MM.1S (cell line): ENCODE results near the gene FAIM2.

Source experiments
- DNase-seq: peaks from one replicate; pipeline ENCODE4 v3.0.0-alpha.2; 2015
- H2AFZ ChIP-seq: fragments of 300-600 bp; sonication (generic); 2 replicates; pipeline ENCODE4 v1.6.0; 2016; ENCODE audit warnings: antibody characterized with exemption, low read length
- H3F3A ChIP-seq: fragments of 300-600 bp; sonication (generic); 2 replicates; pipeline ENCODE4 v1.6.1; 2016; ENCODE audit warnings: mild to moderate bottlenecking, antibody characterized with exemption, low read length, moderate library complexity, mixed read lengths; ENCODE audit not compliant: insufficient read depth
- H3K27ac ChIP-seq: fragments of 300-600 bp; sonication (generic); 2 replicates; pipeline ENCODE4 v1.5.1; 2016; ENCODE audit warnings: mild to moderate bottlenecking, low read length
- H3K27me3 ChIP-seq: fragments of 300-600 bp; sonication (generic); replicated peaks from 2 replicates; pipeline ENCODE4 v1.6.0; 2016; ENCODE audit warnings: low read length; ENCODE audit not compliant: insufficient read depth
- H3K36me3 ChIP-seq: fragments of 300-600 bp; sonication (generic); replicated peaks from 2 replicates; pipeline ENCODE4 v1.6.1; 2016; ENCODE audit warnings: mild to moderate bottlenecking, low read length, mixed read lengths; ENCODE audit not compliant: insufficient read depth
- H3K4me1 ChIP-seq: fragments of 300-600 bp; sonication (generic); 2 replicates; pipeline ENCODE4 v1.6.1; 2016; ENCODE audit warnings: low read length, mixed read lengths
- H3K4me2 ChIP-seq: fragments of 300-600 bp; sonication (generic); 2 replicates; pipeline ENCODE4 v1.6.0; 2016; ENCODE audit warnings: low read depth, low read length
- H3K4me3 ChIP-seq: fragments of 300-600 bp; sonication (generic); 2 replicates; pipeline ENCODE4 v1.5.1; 2016; ENCODE audit warnings: low read length, mixed read lengths
- H3K79me2 ChIP-seq: fragments of 300-600 bp; sonication (generic); 2 replicates; pipeline ENCODE4 v1.6.1; 2016; ENCODE audit warnings: mixed run types, low read length, mixed read lengths
- H3K9ac ChIP-seq: fragments of 300-600 bp; sonication (generic); 2 replicates; pipeline ENCODE4 v1.6.1; 2016; ENCODE audit warnings: low read length, mixed read lengths
- H3K9me2 ChIP-seq: fragments of 300-600 bp; sonication (generic); replicated peaks from 2 replicates; pipeline ENCODE4 v1.6.1; 2016; ENCODE audit warnings: mild to moderate bottlenecking, low read length, mixed read lengths; ENCODE audit not compliant: insufficient read depth
- H3K9me3 ChIP-seq: fragments of 300-600 bp; sonication (generic); replicated peaks from 2 replicates; pipeline ENCODE4 v1.6.1; 2016; ENCODE audit warnings: mild to moderate bottlenecking, low read length, mixed read lengths; ENCODE audit not compliant: insufficient read depth
- H4K20me1 ChIP-seq: fragments of 300-600 bp; sonication (generic); 2 replicates; pipeline ENCODE4 v1.6.1; 2016; ENCODE audit warnings: mild to moderate bottlenecking, low read length, moderate library complexity, mixed read lengths; ENCODE audit not compliant: insufficient read depth
- EZH2 ChIP-seq: fragments of 300-600 bp; sonication (generic); optimal IDR thresholded peaks from 2 replicates; pipeline ENCODE3; 2017; ENCODE audit warnings: low read depth, mild to moderate bottlenecking, antibody characterized with exemption, low read length, mixed read lengths
- EZH2phosphoT487 ChIP-seq: fragments of 300-600 bp; sonication (generic); IDR thresholded peaks from 2 replicates; pipeline ENCODE4 v1.6.1; 2018; ENCODE audit warnings: antibody characterized with exemption, low read length
- TF ChIP-seq, protein P1 (sequence below): fragments of 300-600 bp; sonication (generic); IDR thresholded peaks from 2 replicates; pipeline ENCODE4 v1.5.1; 2016; ENCODE audit warnings: antibody characterized with exemption, low read length, mixed read lengths

The FAIM2 gene

DNA sequence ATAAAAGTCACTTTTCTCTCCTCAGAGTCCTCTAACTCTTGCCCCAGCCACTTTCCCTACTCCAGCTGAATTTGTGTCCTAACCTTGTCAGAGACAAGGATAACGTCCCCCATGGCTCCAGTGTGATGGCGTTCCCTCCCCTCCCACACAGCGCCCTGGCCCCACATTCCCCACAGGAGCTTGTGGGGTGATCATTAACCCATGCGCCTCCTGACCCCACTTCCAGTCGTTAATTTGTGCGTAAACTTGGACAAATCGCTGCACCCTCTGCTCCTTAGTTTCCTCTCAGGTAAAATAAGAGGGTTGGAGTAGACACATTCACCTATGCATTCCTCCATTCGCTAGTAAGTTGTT lies 37.9 kb downstream of the FAIM2 start:
- Histone ChIP-seq H3K27me3 (no peaks in the 10 kb centered on the region; the same call in 1 of the 2 replicates), H2AFZ (no peak overlapping the region), H3K4me1 (no peaks in the 10 kb centered on the region), H3K27ac (no peak overlapping the region), H3K9me2 (no peaks in the 10 kb centered on the region), H3F3A (no peaks in the 10 kb centered on the region), H3K36me3 (no peaks in the 10 kb centered on the region), H4K20me1 (no peaks in the 10 kb centered on the region), H3K9ac (no peak overlapping the region), H3K4me3 (no peak overlapping the region), H3K79me2 (no peaks in the 10 kb centered on the region), H3K9me3 (no peaks in the 10 kb centered on the region), H3K4me2 (no peak overlapping the region)
- DNase-seq, result no peak
- TF ChIP-seq EZH2phosphoT487 (no peak), EZH2 (no peak)

DNA sequence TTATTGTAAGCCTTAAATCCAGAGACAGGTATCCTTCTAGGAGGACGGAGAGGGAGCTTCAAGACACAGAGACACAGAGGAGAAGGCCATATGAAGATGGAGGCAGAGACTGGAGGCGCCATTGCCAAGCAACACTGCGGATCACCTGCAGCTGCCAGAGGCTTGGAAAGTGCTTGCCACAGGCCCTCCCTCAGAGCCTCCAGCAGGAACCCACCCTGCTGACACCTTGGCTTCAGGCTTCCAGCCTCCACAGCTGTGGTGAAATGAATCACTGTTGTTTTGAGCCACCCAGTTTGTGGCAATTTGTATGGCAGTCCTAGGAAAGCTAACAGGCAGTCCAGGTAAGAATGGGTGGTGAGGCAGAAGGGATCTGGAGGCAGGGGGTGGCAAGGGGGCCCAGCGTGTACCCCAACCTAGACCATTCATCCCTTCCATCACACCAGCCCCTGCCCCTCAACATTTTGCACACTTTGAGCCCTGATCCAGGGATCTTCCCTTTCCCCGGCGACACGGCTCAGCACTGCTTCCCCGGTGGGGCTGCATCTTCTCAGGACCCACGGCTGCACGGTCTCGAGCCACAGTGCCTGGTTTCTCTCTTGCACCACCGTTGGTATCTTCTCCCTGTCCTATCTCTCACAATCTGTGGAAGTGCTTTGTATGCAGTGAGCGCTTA lies 38.5 kb downstream of the FAIM2 start:
- Histone ChIP-seq H3K27ac (no peak overlapping the region), H3K9me2 (no peaks in the 10 kb centered on the region), H3K9me3 (no peaks in the 10 kb centered on the region), H3K4me2 (no peak overlapping the region), H2AFZ (no peak overlapping the region), H3K27me3 (no peaks in the 10 kb centered on the region; the same call in 1 of the 2 replicates), H3F3A (no peaks in the 10 kb centered on the region), H4K20me1 (no peaks in the 10 kb centered on the region), H3K4me1 (no peaks in the 10 kb centered on the region), H3K4me3 (no peak overlapping the region), H3K9ac (no peak overlapping the region), H3K79me2 (no peaks in the 10 kb centered on the region), H3K36me3 (no peaks in the 10 kb centered on the region)
- TF ChIP-seq EZH2, result no peak
- TF ChIP-seq, protein P1, sequence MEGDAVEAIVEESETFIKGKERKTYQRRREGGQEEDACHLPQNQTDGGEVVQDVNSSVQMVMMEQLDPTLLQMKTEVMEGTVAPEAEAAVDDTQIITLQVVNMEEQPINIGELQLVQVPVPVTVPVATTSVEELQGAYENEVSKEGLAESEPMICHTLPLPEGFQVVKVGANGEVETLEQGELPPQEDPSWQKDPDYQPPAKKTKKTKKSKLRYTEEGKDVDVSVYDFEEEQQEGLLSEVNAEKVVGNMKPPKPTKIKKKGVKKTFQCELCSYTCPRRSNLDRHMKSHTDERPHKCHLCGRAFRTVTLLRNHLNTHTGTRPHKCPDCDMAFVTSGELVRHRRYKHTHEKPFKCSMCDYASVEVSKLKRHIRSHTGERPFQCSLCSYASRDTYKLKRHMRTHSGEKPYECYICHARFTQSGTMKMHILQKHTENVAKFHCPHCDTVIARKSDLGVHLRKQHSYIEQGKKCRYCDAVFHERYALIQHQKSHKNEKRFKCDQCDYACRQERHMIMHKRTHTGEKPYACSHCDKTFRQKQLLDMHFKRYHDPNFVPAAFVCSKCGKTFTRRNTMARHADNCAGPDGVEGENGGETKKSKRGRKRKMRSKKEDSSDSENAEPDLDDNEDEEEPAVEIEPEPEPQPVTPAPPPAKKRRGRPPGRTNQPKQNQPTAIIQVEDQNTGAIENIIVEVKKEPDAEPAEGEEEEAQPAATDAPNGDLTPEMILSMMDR, result no peak
- TF ChIP-seq EZH2phosphoT487, result no peak
- DNase-seq, result no peak

DNA sequence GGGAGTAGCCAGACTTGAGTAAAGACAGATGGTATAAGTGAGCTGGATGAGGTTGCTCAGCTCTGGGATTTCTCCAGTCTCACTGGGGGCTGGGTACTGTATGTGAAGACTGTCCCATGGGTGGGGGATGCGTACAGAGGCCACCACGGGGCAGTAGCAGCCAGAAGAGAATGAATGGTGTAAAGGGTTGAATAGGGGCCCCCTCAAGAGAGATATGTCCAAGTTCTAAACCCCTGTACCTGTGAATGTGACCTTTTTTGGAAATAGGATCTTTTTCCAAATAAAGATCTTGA lies 39.0 kb downstream of the FAIM2 start:
- no peak for DNase-seq

More for the DNA sequence above, 39.0 kb downstream of the FAIM2 start:
- Histone ChIP-seq H3K27ac (no peak overlapping the region), H3K4me2 (no peak overlapping the region), H3K9me2 (no peaks in the 10 kb centered on the region), H3K4me3 (no peak overlapping the region), H3F3A (no peaks in the 10 kb centered on the region), H3K9me3 (no peaks in the 10 kb centered on the region), H3K36me3 (no peaks in the 10 kb centered on the region), H4K20me1 (no peaks in the 10 kb centered on the region), H3K27me3 (no peaks in the 10 kb centered on the region; the same call in 1 of the 2 replicates), H3K4me1 (no peaks in the 10 kb centered on the region), H3K9ac (no peak overlapping the region), H3K79me2 (no peaks in the 10 kb centered on the region), H2AFZ (no peak overlapping the region)
- TF ChIP-seq, protein P1, result no peak
- TF ChIP-seq EZH2 (no peak), EZH2phosphoT487 (no peak)
